NCI-H2081 treated with DMSO at 0.1 percent for 48 hours (cell line): ENCODE measurements around the gene NCAN.
"Not testable (repeated sequence)": the region's sequence is repeated elsewhere in the genome, so short reads cannot be mapped to it uniquely, and the experiment has no call there.

Experiments
- DNase-seq: peaks from one replicate; lab custom pipeline; 2025; lab: John Stamatoyannopoulos, UW

NCAN gene

DNA sequence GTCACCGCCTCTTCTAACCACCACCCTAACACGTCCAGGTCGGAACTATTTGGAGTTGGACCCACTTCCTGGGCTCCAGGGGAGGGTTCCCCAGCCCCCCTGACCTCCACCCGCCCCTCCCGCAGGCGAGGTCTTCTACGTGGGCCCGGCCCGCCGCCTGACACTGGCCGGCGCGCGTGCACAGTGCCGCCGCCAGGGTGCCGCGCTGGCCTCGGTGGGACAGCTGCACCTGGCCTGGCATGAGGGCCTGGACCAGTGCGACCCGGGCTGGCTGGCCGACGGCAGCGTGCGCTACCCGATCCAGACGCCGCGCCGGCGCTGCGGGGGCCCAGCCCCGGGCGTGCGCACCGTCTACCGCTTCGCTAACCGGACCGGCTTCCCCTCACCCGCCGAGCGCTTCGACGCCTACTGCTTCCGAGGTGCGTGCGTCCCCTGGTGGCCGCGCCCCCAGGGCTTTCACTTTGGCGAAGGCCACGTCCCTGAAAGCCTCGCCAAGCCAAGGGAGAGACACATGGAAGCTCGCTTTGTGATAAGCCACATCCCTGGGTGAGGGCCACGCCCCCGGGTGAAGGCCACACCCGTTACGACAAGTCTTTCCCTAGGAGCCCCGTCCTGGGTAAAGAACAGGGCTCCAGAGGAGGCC lies 13.2 kb downstream of the NCAN start:
- DNase-seq: no peak

DNA sequence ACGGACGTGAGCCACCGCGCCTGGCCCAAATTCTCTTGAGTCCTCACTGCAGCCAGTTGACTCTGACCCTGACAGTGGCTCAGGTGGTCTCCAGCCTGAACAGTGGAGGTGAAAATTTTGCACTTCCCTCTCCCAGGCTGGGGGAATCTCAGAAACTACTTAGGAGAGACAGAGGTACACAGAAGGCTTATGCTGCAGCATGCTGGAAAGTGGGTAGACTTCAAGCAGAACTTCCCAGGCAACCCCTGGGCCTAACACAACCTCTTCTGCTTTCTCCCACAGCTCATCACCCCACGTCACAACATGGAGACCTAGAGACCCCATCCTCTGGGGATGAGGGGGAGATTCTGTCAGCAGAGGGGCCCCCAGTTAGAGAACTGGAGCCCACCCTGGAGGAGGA lies 14.4 kb downstream of the NCAN start:
- DNase-seq: no peak

DNA sequence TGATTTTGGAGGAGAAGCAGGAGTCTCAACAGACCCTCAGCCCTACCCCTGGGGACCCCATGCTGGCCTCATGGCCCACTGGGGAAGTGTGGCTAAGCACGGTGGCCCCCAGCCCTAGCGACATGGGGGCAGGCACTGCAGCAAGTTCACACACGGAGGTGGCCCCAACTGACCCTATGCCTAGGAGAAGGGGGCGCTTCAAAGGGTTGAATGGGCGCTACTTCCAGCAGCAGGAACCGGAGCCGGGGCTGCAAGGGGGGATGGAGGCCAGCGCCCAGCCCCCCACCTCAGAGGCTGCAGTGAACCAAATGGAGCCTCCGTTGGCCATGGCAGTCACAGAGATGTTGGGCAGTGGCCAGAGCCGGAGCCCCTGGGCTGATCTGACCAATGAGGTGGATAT lies 14.9 kb downstream of the NCAN start:
- no peak for DNase-seq

DNA sequence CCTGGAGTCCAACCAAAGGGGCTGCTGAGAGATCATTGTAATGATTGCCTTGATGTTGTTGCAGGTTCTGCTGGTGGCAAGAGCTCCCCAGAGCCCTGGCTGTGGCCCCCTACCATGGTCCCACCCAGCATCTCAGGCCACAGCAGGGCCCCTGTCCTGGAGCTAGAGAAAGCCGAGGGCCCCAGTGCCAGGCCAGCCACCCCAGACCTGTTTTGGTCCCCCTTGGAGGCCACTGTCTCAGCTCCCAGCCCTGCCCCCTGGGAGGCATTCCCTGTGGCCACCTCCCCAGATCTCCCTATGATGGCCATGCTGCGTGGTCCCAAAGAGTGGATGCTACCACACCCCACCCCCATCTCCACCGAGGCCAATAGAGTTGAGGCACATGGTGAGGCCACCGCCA lies 15.5 kb downstream of the NCAN start:
- no peak for DNase-seq

DNA sequence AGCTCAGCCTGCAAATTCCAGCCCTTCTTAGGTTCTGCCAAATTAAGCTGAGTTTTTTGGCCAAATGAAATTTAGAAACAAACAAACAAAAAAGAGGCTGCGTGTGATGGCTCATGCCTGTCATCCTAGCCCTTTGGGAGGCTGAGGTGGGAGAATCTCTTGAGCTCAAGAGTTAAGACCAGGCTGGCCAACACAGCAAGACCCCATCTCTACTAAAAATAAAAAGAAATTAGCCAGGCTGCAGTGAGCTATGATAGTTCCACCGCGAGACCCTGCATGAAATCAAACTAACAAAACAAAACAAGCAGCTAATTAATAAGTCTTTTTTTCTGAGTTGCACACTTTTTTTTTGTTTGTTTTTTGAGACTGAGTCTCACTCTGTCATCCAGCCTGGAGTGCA lies 17.9 kb downstream of the NCAN start:
- DNase-seq: no peak

DNA sequence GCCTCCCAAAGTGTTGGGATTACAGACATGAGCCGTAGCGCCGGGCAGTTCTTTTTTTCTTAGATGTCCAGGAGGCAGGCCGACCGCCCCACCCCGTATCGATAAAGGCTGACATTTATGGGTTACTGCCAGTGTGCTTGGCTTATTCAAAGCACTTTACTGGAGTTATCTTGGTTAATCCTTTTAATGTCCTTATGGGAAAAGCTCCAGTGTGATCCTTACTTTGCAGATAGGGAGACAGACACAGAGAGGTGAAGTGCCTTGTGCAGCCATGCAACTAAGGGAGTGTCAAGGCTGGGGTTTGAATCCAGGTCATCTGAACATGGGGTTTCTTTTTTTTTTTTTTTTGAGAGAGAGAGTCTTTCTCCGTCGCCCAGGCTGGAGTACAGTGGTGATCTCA lies 19.2 kb downstream of the NCAN start:
- no peak for DNase-seq

DNA sequence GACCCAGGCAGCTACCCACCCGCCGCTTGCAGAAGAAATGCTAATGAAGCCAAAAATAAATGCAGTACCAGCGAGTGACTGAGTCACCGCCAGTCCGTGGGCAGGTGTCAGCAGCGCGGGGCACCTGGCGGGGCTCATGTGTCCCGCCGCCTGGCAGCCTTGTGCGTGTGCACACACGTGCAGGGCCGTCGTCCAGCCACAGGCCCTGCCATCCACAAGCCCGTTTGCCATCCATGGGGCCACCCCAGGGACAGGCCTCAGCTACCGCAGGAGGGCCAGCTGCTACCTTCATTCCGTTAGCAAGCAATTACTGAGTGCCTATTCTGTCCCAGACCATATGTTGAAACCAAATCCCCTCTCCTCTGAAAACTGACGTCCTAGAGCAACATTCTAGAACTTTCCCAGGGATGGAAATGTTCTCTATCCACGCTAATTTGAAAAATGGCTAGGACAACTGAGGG lies 20.5 kb downstream of the NCAN start:
- no peak for DNase-seq

DNA sequence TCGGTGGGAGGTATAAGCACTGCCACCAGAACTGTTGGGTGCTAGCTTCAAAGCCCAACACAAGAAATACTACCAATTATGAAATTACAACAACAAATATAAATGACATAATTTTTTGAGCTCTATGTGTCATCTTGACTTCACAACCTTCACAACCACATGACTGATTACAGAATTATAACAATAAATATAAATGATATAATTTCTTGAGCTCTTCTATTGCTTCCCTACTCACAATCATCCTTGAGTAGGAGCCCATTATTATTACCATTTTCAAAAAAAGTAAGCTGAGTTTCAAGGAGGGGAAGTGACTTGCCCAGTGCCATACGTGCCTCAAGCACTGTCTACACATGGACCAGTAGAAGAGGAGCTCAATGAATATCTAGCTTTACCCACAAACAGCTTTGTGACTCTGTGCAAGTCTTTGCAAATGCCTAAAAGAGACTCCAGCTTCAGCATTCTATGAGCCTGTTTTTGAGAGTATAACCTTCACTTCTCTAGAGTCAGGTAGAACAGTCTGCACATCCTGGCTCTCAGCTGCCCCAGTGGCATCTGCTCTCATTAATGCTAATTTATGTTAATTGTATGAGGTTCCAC lies 22.6 kb downstream of the NCAN start:
- DNase-seq: no peak

DNA sequence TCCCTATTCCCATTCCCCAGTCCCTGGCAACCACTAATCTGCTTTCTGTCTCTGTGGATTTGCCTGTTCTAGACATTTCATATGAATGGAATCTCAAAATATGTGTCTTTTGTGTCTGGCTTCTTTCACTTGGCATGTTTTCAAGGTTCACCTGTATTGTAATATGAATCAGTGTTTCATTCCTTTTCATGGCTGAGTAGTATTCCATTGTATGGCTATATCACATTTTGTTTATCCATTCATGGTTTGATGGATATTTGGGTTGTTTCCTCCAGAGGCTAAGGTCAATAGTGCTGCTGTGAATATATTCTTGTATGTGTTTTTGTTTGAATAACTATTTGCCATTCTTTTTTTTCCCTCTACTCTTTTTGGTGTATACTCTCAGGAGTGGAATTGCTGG lies 24.4 kb downstream of the NCAN start:
- DNase-seq: no peak

DNA sequence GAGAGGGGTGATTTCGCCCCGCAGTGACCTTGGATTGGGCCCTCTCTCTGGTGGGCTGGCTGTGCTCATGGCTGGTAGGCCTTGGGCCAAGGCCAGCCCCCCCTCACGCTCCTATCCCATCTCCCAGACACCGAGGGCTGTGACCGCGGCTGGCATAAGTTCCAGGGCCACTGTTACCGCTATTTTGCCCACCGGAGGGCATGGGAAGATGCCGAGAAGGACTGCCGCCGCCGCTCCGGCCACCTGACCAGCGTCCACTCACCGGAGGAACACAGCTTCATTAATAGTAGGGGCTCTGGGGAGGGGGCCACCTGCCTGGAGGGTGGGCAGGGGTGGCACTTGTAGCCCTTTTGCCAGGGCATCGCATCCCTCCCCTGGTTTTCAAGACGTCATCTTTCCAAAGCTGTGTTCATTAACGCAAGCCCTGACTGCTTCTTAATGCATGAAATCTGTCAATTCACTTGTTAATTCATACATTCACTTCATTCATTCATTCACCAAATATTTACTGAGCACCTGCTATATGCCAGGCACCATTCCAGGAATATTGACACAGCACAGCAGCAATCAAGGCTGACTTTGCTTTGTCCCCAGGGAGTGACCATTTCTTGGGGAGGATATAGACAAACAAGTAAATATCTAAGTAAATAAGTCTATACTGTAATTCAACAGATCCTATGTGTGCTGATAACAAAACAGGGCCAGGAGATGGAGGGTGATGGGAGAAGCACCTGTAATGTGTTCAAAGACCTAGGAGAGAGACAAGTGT lies 26.6 kb downstream of the NCAN start:
- no peak for DNase-seq

DNA sequence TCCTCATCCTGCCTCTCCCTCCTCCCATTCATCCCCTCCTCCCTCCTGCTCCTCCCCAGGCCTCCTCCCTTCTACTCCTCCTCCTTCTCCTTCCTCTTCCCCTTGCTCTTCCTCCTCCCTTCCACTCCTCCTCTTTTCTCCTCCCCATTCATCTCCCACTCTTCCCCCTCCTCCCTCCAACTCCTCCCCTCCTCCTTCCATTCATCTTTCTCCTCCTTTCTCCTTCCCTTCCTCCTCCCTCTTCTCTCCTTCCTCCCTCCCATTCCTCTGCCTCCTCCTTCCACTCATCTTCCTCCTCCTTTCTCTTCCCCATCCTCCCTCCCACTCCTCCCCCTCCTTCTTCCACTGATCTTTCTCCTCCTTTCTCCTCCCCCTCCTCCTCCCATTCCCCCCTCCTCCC lies 27.9 kb downstream of the NCAN start:
- no peak for DNase-seq

DNA sequence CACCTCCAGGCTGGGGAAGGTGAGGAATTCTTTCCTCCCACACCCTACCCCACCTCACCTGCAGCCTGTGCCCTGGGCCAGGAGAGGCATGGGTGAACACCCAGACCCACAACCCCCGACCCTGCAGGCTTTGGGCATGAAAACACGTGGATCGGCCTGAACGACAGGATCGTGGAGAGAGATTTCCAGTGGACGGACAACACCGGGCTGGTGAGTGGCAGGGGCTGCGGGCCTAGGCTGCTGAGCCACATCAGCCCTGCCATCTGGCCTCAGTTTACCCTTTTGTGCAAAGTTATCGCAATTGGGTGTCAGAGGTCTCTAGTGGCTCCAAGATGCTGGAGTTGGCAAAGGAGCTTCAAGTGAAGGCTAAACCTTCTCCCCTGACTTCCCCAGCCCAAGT lies 28.7 kb downstream of the NCAN start:
- no peak for DNase-seq

DNA sequence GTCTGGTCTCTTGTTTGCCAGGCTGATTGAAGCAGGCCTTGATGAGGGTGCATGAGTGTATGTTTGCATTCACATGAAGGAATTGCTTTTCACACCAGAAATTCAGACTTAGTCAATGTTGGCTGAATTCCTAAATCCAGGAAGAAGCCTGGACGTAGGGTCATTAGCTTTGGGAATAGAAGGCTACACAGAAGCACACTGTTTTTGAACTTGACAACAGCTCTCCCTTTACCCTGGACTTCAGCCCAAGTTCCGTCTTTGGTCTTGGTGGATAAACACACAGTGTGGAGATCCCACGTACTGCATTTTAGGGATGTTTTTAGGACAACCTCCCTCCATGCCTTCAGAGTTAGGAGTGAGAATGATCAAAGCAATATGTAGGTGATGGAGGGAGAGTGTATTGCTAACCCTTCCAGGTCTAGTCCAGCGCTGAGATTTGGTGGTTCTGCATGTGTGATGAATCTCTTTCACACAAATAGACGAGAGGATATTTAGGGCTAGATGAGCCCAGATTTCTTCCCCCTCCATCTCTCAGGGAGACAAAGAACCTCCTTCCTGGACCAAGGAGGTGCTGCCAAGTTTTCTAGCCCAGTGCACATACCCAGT lies 38.5 kb downstream of the NCAN start:
- no peak for DNase-seq

DNA sequence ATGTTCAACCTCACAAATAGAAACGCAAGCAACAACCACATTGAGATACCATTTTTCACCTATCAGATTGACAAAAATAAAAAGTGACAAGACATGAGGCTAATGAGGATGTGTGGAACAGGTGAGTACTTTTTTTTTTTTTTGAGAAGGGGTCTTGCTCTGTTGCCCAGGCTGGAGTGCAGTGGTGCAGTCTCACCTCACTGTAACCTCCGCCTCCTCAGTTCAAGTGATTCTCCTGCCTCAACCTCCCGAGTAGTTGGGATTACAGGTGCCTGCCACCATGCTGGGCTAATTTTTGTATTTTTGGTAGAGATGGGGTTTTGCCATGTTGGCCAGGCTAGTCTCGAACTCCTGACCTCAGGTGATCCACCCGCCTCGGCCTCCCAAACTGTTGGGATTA lies 41.7 kb downstream of the NCAN start:
- DNase-seq: not testable (repeated sequence)

DNA sequence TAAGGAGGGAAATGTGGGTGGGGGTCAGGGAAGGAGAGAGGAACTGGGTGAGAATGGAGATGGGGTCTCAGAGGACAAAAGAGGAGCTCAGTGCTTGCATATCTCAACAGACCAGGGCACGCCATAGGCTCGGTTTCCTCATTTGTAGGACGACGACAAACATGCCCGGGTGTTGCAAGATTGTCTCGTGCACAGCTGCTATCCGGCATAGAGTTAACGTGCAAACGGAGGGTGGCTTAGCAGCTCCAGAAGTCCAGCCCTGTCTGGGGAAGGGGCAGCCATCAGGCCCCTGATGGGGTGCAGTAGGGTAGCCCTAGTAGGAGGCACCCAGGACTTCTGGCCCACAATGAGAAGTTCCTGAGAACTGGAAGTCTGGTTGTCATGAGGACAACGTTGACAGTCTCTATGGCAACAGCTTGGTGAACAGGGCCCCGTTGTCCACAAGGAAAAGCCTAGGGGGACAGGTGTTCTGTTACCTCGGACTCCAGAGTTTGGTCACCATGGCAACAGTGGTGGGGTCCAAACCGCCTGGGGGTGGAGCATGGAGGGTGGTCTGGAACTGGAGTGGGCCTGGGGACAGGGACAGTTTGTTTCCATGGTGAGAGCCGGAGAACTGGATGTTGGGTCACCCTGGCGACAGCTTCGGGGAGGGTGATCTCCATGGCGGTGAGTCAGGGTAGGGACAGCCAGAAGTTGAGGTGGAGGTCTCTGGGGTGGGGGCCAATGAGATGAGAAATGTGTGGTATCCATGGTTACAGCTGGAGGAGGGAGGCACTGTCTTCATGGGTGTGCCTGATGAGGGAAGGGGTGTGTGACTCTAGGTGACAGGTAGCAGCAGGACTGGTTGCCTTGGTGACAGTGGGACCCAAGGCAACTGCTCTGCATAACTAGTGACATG lies 44.6 kb downstream of the NCAN start:
- no peak for DNase-seq

DNA sequence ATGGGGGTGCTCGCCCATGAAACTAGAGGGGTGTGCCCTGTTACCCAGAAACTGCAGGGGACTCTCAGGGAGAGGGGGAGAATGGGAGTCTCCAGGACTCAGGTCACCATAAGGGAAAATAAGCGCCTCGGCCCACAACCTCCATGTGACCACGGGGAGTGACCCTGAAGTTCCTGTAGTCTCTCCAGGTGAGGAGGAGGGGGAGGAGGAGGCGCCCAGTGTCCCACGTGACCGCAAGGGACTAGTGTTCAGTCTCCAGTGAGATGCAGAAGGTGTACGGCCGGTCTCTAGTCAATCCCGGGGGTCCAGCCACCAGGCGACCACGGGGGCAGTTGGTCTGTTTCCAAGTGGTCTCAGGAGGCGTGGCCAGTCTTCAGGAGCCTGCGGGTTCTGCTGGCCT lies 45.4 kb downstream of the NCAN start:
- no peak for DNase-seq

DNA sequence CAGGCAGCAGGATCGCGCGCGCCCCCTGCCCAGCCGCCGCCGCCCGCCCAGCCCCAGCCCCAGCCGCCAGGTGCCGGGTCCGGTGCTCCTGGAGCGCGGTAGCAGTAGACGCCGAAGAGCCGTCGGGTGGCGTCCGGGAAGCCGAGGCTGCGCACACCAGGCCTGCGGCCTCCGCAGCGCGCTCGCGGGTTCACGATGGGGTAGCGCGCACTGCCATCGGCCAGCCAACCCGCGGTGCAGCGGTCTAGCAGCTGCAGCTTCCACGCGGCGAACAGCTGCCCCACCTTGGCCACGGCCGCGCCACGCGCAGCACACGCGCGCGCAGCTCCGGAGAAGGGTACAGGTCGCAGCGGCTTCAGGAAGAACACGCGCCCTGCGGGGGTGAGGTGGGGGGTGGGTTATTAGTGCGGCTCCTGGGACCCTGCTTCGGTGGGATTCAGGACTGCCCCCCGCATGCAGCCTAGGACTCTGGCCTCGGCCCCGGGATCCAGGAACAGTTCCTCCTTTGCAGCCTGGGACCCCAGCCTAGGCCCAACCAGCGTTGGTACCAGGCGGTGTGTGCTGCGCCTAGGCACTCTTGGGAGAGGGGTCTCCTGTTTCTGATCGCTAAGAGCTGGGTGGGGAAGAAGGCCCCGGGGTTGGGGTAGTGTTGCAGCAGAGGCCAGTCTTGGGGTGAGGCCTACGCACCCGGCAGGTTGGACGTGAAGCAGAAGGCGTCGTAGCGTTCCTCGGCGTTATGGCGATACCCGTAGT lies 46.3 kb downstream of the NCAN start:
- no peak for DNase-seq

DNA sequence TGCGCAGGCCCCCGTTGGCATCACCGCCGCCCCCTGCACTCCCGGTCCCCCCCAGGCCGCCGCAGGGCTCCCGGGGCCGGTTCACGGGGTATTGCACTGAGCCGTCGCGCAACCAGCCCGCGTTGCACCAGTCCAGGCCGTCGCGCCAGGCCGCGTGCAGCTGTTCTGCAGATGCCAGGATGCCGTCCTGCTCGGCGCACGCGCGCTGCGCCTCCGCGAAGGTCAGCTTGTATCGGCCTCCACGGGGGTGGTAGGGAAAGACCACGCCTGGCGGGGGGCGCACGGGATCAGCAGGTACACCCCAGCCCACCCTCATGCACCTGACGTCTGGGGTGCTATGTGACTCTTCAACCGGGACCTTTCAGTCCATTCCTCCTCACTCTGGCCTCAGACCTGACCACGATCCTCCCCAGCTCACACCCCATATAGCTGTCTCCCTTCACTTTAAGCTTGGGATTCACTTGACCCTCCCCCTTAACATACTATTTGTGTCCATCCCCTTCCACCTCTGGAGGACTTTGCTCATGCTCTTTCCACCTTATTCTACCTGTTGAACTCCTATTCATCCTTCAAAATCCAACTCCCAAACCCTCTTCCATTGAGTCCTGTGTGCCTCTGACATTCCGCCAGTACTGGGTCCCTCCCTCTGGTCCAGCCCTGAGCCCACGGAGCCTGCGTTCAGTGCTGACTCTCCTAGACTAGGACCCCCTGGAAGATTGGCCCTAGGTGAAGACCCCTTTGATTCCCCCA lies 47.0 kb downstream of the NCAN start:
- no peak for DNase-seq

DNA sequence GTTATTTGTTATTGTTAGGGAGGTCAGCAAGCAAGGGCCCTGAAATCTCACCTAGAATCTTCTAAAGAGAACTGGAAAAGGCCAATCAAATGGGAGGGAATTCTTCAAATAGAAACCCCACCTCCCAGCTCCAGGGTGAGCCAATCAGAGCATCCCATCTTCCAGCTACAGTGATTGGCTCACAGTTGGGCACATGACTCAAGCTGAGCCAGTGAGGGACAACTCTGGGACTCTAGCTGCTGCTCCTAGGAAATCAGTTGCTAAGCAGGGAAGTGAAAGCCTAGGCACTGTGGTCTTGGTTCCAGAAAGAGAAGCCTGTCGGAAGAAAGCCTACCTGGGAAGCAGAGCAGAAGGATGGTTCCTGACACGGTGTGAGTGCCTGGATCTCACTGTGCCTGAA lies 48.0 kb downstream of the NCAN start:
- peak; percentile 8 for DNase-seq

DNA sequence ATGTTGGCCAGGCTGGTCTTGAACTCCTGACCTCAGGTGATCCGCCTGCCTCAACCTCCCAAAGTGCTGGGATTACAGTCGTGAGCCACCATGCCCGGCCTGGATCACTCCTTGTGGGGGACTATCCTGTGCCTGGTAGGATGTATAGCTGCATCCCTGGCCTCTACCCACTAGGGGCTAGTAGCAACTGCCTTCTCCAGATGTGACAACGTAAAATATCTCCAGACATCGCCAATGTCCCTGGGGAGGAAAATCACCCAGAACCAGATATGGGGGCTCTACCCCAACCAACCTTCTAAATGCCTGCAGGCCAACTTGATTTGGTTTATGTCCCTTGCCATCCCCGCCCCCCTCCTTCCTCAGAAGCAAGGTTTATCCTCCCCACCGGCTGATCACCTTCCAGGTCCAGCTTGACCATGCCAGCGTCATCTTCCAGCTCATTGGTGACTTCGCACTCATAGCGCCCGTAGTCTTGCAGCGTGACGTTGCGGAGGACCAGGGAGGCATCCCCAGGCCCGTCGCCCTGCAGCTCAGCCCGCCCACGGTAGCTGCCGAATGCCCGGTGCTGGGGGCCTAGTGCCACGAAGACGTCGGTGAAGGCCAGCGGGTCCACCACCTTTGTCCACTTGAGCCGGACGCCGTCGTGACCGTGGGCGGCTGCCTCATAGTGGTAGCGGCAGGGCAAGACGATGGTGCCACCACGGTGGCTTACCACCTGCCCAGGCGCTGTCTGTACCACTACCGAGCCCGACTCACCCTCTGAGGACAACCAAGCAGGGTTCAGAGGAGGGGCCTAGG lies 48.9 kb downstream of the NCAN start:
- DNase-seq: no peak
